Large intestine (tissue), 3 donors: Measurements from ENCODE around the gene WNT7A. TPM values are rescaled to one million over a fixed set of nuclear protein-coding genes. Genes with fewer than 3 reads are reported as not detected.

Experiments used
- DNase-seq, 2 donors: peaks; one replicate each; pipeline versions ENCODE4 v3.0.0 to v3.0.0-alpha.2; 2013
- H3K27ac ChIP-seq: one replicate; pipeline ENCODE4 v1.5.1; 2013; ENCODE audit warnings: low read length
- H3K27me3 ChIP-seq: 2 replicates; pipeline ENCODE4 v1.6.1; 2013; ENCODE audit warnings: low read length; ENCODE audit not compliant: control insufficient read depth, insufficient read depth
- H3K36me3 ChIP-seq: 2 replicates; pipeline ENCODE4 v1.6.1; 2013; ENCODE audit warnings: low read length; ENCODE audit not compliant: control insufficient read depth, insufficient read depth
- H3K4me1 ChIP-seq: one replicate; pipeline ENCODE4 v1.6.1; 2013; ENCODE audit warnings: low read length; ENCODE audit not compliant: control insufficient read depth, insufficient read depth
- H3K4me3 ChIP-seq: one replicate; pipeline ENCODE4 v1.5.1; 2013; ENCODE audit warnings: low read length
- H3K9me3 ChIP-seq: one replicate; pipeline ENCODE4 v1.6.1; 2013; ENCODE audit warnings: mild to moderate bottlenecking, low read depth, low read length, moderate library complexity; ENCODE audit not compliant: control insufficient read depth
- WGBS: methylation state at CpG from one replicate; pipeline ENCODE4 v1.1.5; 2013; ENCODE audit warnings: low lambda C conversion rate; ENCODE audit not compliant: insufficient coverage; 5-methylcytosine and 5-hydroxymethylcytosine counted together
- polyA plus RNA-seq: library from polyadenylated mRNA; unstranded; fragments of 120-200 nt; gene quantifications from one replicate; pipeline ENCODE4 v1.2.1, GENCODE V29; 2013

WNT7A gene
- polyA plus RNA-seq, 1 donor, result 0.01 TPM

GRCh38 chr3:13815088-13815683 lies 64.7 kb downstream of the WNT7A start:
- WGBS, result no CpG with 5 or more reads among the region's 3 CpGs
- Histone ChIP-seq H3K27me3 (no peaks in the 10 kb centered on the region), H3K4me1 (no peaks in the 10 kb centered on the region), H3K4me3 (no peak overlapping the region), H3K27ac (no peak overlapping the region), H3K9me3 (peaks cover 21% of the 10 kb centered on the region), H3K36me3 (no peaks in the 10 kb centered on the region)
- no peak for DNase-seq

GRCh38 chr3:13812034-13812471 lies 67.8 kb downstream of the WNT7A start:
- Histone ChIP-seq H3K36me3 (no peaks in the 10 kb centered on the region), H3K27ac (no peak overlapping the region), H3K27me3 (no peaks in the 10 kb centered on the region), H3K4me1 (no peaks in the 10 kb centered on the region), H3K4me3 (no peak overlapping the region), H3K9me3 (peaks cover 21% of the 10 kb centered on the region)
- no peak for DNase-seq
- WGBS, result no CpG with 5 or more reads among the region's 11 CpGs

GRCh38 chr3:13811614-13812013 lies 68.3 kb downstream of the WNT7A start:
- Histone ChIP-seq H3K4me1 (no peaks in the 10 kb centered on the region), H3K9me3 (peaks cover 16% of the 10 kb centered on the region), H3K4me3 (no peak overlapping the region), H3K36me3 (no peaks in the 10 kb centered on the region), H3K27ac (no peak overlapping the region), H3K27me3 (no peaks in the 10 kb centered on the region)
- no peak for DNase-seq
- WGBS, result no CpG with 5 or more reads among the region's 8 CpGs

GRCh38 chr3:13808550-13808949 lies 71.3 kb downstream of the WNT7A start:
- H3K4me1 ChIP-seq, result no peaks in the 10 kb centered on the region
- WGBS, result no CpG with 5 or more reads among the region's 8 CpGs
- no peaks in the 10 kb centered on the region for H3K27me3 ChIP-seq
- H3K9me3 ChIP-seq, result no peaks in the 10 kb centered on the region
- no peak overlapping the region for H3K4me3 ChIP-seq
- no peak overlapping the region for H3K27ac ChIP-seq
- H3K36me3 ChIP-seq, result no peaks in the 10 kb centered on the region
- no peak for DNase-seq

GRCh38 chr3:13801361-13802204 lies 78.3 kb downstream of the WNT7A start:
- no CpG with 5 or more reads among the region's 15 CpGs for WGBS
- Histone ChIP-seq H3K4me3 (no peak overlapping the region), H3K27ac (no peak overlapping the region), H3K36me3 (no peaks in the 10 kb centered on the region), H3K27me3 (no peaks in the 10 kb centered on the region), H3K9me3 (no peaks in the 10 kb centered on the region), H3K4me1 (no peaks in the 10 kb centered on the region)
- no peak for DNase-seq

- no peak overlapping the region for H3K4me3 ChIP-seq
- H3K36me3 ChIP-seq, result no peaks in the 10 kb centered on the region
- H3K9me3 ChIP-seq, result no peaks in the 10 kb centered on the region
- no CpG with 5 or more reads among the region's 6 CpGs for WGBS
- no peak for DNase-seq
- no peaks in the 10 kb centered on the region for H3K4me1 ChIP-seq
- no peak overlapping the region for H3K27ac ChIP-seq
- H3K27me3 ChIP-seq, result no peaks in the 10 kb centered on the region
Measured at GRCh38 chr3:13800064-13800463, 79.8 kb downstream of the WNT7A start.

- H3K27me3 ChIP-seq, result peaks cover 6% of the 10 kb centered on the region
- no peaks in the 10 kb centered on the region for H3K4me1 ChIP-seq
- H3K9me3 ChIP-seq, result no peaks in the 10 kb centered on the region
- no peak overlapping the region for H3K27ac ChIP-seq
- no peak for DNase-seq
- WGBS, result no CpG with 5 or more reads among the region's 11 CpGs
- H3K36me3 ChIP-seq, result no peaks in the 10 kb centered on the region
- no peak overlapping the region for H3K4me3 ChIP-seq
Measured at GRCh38 chr3:13798401-13798800, 81.5 kb downstream of the WNT7A start.

GRCh38 chr3:13796701-13797460 lies 83.0 kb downstream of the WNT7A start:
- H3K4me1 ChIP-seq, result no peaks in the 10 kb centered on the region
- no CpG with 5 or more reads among the region's 15 CpGs for WGBS
- no peak for DNase-seq
- peaks cover 21% of the 10 kb centered on the region for H3K27me3 ChIP-seq
- H3K27ac ChIP-seq, result no peak overlapping the region
- no peaks in the 10 kb centered on the region for H3K36me3 ChIP-seq
- H3K4me3 ChIP-seq, result no peak overlapping the region
- H3K9me3 ChIP-seq, result no peaks in the 10 kb centered on the region

- no CpG with 5 or more reads among the region's 17 CpGs for WGBS
- peaks cover 27% of the 10 kb centered on the region for H3K27me3 ChIP-seq
- H3K4me3 ChIP-seq, result no peak overlapping the region
- no peak for DNase-seq
- no peak overlapping the region for H3K27ac ChIP-seq
- H3K36me3 ChIP-seq, result no peaks in the 10 kb centered on the region
- no peaks in the 10 kb centered on the region for H3K4me1 ChIP-seq
- H3K9me3 ChIP-seq, result no peaks in the 10 kb centered on the region
Measured at GRCh38 chr3:13795816-13796215, 84.1 kb downstream of the WNT7A start.

- H3K4me3 ChIP-seq, result no peak overlapping the region
- peaks cover 27% of the 10 kb centered on the region for H3K27me3 ChIP-seq
- H3K36me3 ChIP-seq, result no peaks in the 10 kb centered on the region
- no peak overlapping the region for H3K27ac ChIP-seq
- WGBS, result no CpG with 5 or more reads among the region's 9 CpGs
- DNase-seq, result no peak
- no peaks in the 10 kb centered on the region for H3K9me3 ChIP-seq
- H3K4me1 ChIP-seq, result no peaks in the 10 kb centered on the region
Measured at GRCh38 chr3:13794322-13794721, 85.5 kb downstream of the WNT7A start.
